Measurements from ENCODE around the gene PRKCG. TPM values are rescaled to one million over a fixed set of nuclear protein-coding genes. Genes with fewer than 3 reads are reported as not detected.

Gene PRKCG
- total RNA-seq, 1 donor, result under 0.01 TPM

GRCh38 chr19:53900191-53900860, 18.3 kb downstream of the PRKCG start:
- Histone ChIP-seq H3K79me2 (ENCODE audit: insufficient read depth, low read length) (no peaks in the 10 kb centered on the region), H4K20me1 (ENCODE audit: insufficient read depth, low read length) (no peaks in the 10 kb centered on the region), H3K4me2 (ENCODE audit: insufficient read depth, low read length) (no peak overlapping the region), H3K27me3 (ENCODE audit: insufficient read depth, low read length) (peaks cover 7% of the 10 kb centered on the region), H3K27ac (ENCODE audit: low read depth, low read length) (no peak overlapping the region), H3K9me3 (ENCODE audit: low read depth, low read length) (no peaks in the 10 kb centered on the region), H2AFZ (ENCODE audit: low read length) (no peak overlapping the region), H3K4me1 (ENCODE audit: insufficient read depth, low read length) (no peaks in the 10 kb centered on the region), H3K4me3 (ENCODE audit: insufficient read depth, low read length) (no peak overlapping the region), H3K36me3 (ENCODE audit: insufficient read depth, low read length) (no peaks in the 10 kb centered on the region)
- TF ChIP-seq CTCF (IDR thresholded peaks at IDR 0.05; ENCODE audit: extremely low read depth, low read depth, low read length), result no peak
- DNase-seq (ENCODE audit: insufficient read length, low spot score, missing footprints), result peak; percentile 65

- no peak for TF ChIP-seq CTCF (IDR thresholded peaks at IDR 0.05; ENCODE audit: extremely low read depth, low read depth, low read length)
- Histone ChIP-seq H3K9me3 (ENCODE audit: low read depth, low read length) (no peaks in the 10 kb centered on the region), H3K36me3 (ENCODE audit: insufficient read depth, low read length) (no peaks in the 10 kb centered on the region), H3K4me1 (ENCODE audit: insufficient read depth, low read length) (no peaks in the 10 kb centered on the region), H3K4me2 (ENCODE audit: insufficient read depth, low read length) (no peak overlapping the region), H3K27me3 (ENCODE audit: insufficient read depth, low read length) (peaks cover 27% of the 10 kb centered on the region), H3K4me3 (ENCODE audit: insufficient read depth, low read length) (no peak overlapping the region), H2AFZ (ENCODE audit: low read length) (no peak overlapping the region), H3K27ac (ENCODE audit: low read depth, low read length) (no peak overlapping the region), H4K20me1 (ENCODE audit: insufficient read depth, low read length) (no peaks in the 10 kb centered on the region), H3K79me2 (ENCODE audit: insufficient read depth, low read length) (no peaks in the 10 kb centered on the region)
- DNase-seq (ENCODE audit: insufficient read length, low spot score, missing footprints), result peak; percentile 80
Measured at GRCh38 chr19:53903055-53903680, 21.2 kb downstream of the PRKCG start.

GRCh38 chr19:53904909-53905308, 22.9 kb downstream of the PRKCG start:
- Histone ChIP-seq H3K4me1 (ENCODE audit: insufficient read depth, low read length) (no peaks in the 10 kb centered on the region), H3K27me3 (ENCODE audit: insufficient read depth, low read length) (peaks cover 41% of the 10 kb centered on the region), H4K20me1 (ENCODE audit: insufficient read depth, low read length) (no peaks in the 10 kb centered on the region), H3K79me2 (ENCODE audit: insufficient read depth, low read length) (no peaks in the 10 kb centered on the region), H3K36me3 (ENCODE audit: insufficient read depth, low read length) (no peaks in the 10 kb centered on the region), H2AFZ (ENCODE audit: low read length) (no peak overlapping the region), H3K4me2 (ENCODE audit: insufficient read depth, low read length) (no peak overlapping the region), H3K4me3 (ENCODE audit: insufficient read depth, low read length) (no peak overlapping the region), H3K9me3 (ENCODE audit: low read depth, low read length) (no peaks in the 10 kb centered on the region), H3K27ac (ENCODE audit: low read depth, low read length) (no peak overlapping the region)
- no peak for TF ChIP-seq CTCF (IDR thresholded peaks at IDR 0.05; ENCODE audit: extremely low read depth, low read depth, low read length)
- peak; percentile 68 for DNase-seq (ENCODE audit: insufficient read length, low spot score, missing footprints)

GRCh38 chr19:53905787-53906186, 23.8 kb downstream of the PRKCG start:
- no peak for TF ChIP-seq CTCF (IDR thresholded peaks at IDR 0.05; ENCODE audit: extremely low read depth, low read depth, low read length)
- H3K9me3 ChIP-seq (ENCODE audit: low read depth, low read length), result no peaks in the 10 kb centered on the region
- H4K20me1 ChIP-seq (ENCODE audit: insufficient read depth, low read length), result no peaks in the 10 kb centered on the region
- H3K27me3 ChIP-seq (ENCODE audit: insufficient read depth, low read length), result peaks cover 50% of the 10 kb centered on the region
- DNase-seq (ENCODE audit: insufficient read length, low spot score, missing footprints), result no peak
- no peaks in the 10 kb centered on the region for H3K4me1 ChIP-seq (ENCODE audit: insufficient read depth, low read length)
- H3K79me2 ChIP-seq (ENCODE audit: insufficient read depth, low read length), result no peaks in the 10 kb centered on the region
- no peak overlapping the region for H3K27ac ChIP-seq (ENCODE audit: low read depth, low read length)
- H3K36me3 ChIP-seq (ENCODE audit: insufficient read depth, low read length), result no peaks in the 10 kb centered on the region
- no peak overlapping the region for H3K4me3 ChIP-seq (ENCODE audit: insufficient read depth, low read length)
- no peak overlapping the region for H3K4me2 ChIP-seq (ENCODE audit: insufficient read depth, low read length)
- H2AFZ ChIP-seq (ENCODE audit: low read length), result no peak overlapping the region

All from osteoblast (primary cell).